WTC11 (cell line): ENCODE results near the gene CDK17. TPM values are rescaled to one million over a fixed set of nuclear protein-coding genes. Genes with fewer than 3 reads are reported as not detected.

Source experiments
- ATAC-seq: fragments of 200-7000 bp; cut with Tn5 transposase; 2 replicates; pipeline ENCODE4 v1.10.0; 2021; ENCODE audit warnings: mild to moderate bottlenecking, moderate library complexity
- CTCF ChIA-PET: fragments of 300-600 bp; sonication (Branson Sonifier 250); formaldehyde crosslinking; loops from one replicate; lab custom pipeline; 2021; ENCODE audit warnings: antibody characterized with exemption; lab: Charles Lee
- POLR2A ChIA-PET: fragments of 350-600 bp; sonication (Branson Sonifier 250); formaldehyde crosslinking; loops from one replicate; lab custom pipeline; 2021; ENCODE audit warnings: antibody characterized with exemption; lab: Charles Lee
- DNase-seq: peaks from one replicate; pipeline ENCODE4 v3.0.0; 2021; ENCODE audit warnings: low spot score
- H3K27ac Mint-ChIP-seq: 2 replicates; pipeline ENCODE4 v1.8.0; 2021; ENCODE audit warnings: mixed read lengths
- H3K27me3 Mint-ChIP-seq: 2 replicates; pipeline ENCODE4 v1.8.0; 2021; ENCODE audit warnings: low read depth, mild to moderate bottlenecking, moderate library complexity, mixed read lengths
- H3K36me3 Mint-ChIP-seq: 2 replicates; pipeline ENCODE4 v1.8.0; 2021; ENCODE audit warnings: mixed read lengths
- H3K4me1 Mint-ChIP-seq: 2 replicates; pipeline ENCODE4 v1.8.0; 2022; ENCODE audit warnings: mixed read lengths
- H3K4me3 Mint-ChIP-seq: 2 replicates; pipeline ENCODE4 v1.8.0; 2021; ENCODE audit warnings: mild to moderate bottlenecking, moderate library complexity, mixed read lengths
- H3K9me3 Mint-ChIP-seq: 2 replicates; pipeline ENCODE4 v1.8.0; 2021; ENCODE audit warnings: mixed read lengths
- CDX4 ChIP-seq: fragments of 250-450 bp; sonication (Bioruptor Pico); IDR thresholded peaks from 2 replicates; pipeline ENCODE4 v1.9.0; 2021; ENCODE audit warnings: moderate library complexity, mild to moderate bottlenecking, inconsistent platforms, borderline replicate concordance
- CREM ChIP-seq: sonication (generic); formaldehyde crosslinking; IDR thresholded peaks from 2 replicates; pipeline ENCODE4 v1.8.1; 2022; ENCODE audit warnings: mild to moderate bottlenecking, missing genetic modification reagents, moderate library complexity
- E2F5 ChIP-seq: sonication (generic); formaldehyde crosslinking; IDR thresholded peaks from 2 replicates; pipeline ENCODE4 v1.8.1; 2022; ENCODE audit warnings: mild to moderate bottlenecking, moderate library complexity, missing genetic modification reagents
- EMX1 ChIP-seq: fragments of 250-450 bp; sonication (Bioruptor Pico); IDR thresholded peaks from 2 replicates; pipeline ENCODE4 v1.8.0; 2021; ENCODE audit warnings: mild to moderate bottlenecking
- FOXJ3 ChIP-seq: sonication (generic); formaldehyde crosslinking; IDR thresholded peaks from 2 replicates; pipeline ENCODE4 v1.9.0; 2021; ENCODE audit warnings: missing genetic modification reagents, mild to moderate bottlenecking, borderline replicate concordance
- FOXK1 ChIP-seq: sonication (generic); formaldehyde crosslinking; IDR thresholded peaks from 2 replicates; pipeline ENCODE4 v1.8.0; 2022; ENCODE audit warnings: mild to moderate bottlenecking, moderate library complexity, missing genetic modification reagents
- FOXP1 ChIP-seq: sonication (generic); formaldehyde crosslinking; IDR thresholded peaks from 2 replicates; pipeline ENCODE4 v1.8.0; 2022; ENCODE audit warnings: missing genetic modification reagents, mild to moderate bottlenecking, moderate library complexity, borderline replicate concordance
- FOXP4 ChIP-seq: sonication (generic); formaldehyde crosslinking; IDR thresholded peaks from 2 replicates; pipeline ENCODE4 v1.8.0; 2022; ENCODE audit warnings: mild to moderate bottlenecking, missing genetic modification reagents
- GRHL2 ChIP-seq: fragments of 250-450 bp; sonication (Bioruptor Pico); IDR thresholded peaks from 2 replicates; pipeline ENCODE4 v1.8.0; 2022; ENCODE audit warnings: mild to moderate bottlenecking, moderate library complexity; ENCODE audit not compliant: insufficient replicate concordance, severe bottlenecking
- IRF2 ChIP-seq: sonication (generic); formaldehyde crosslinking; IDR thresholded peaks from 2 replicates; pipeline ENCODE4 v1.8.0; 2022; ENCODE audit warnings: low read depth, missing genetic modification reagents, borderline replicate concordance
- MLX ChIP-seq: sonication (generic); formaldehyde crosslinking; IDR thresholded peaks from 2 replicates; pipeline ENCODE4 v1.8.1; 2023; ENCODE audit warnings: mild to moderate bottlenecking, missing genetic modification reagents, moderate library complexity
- MXD4 ChIP-seq: fragments of 250-450 bp; sonication (Bioruptor Pico); IDR thresholded peaks from 2 replicates; pipeline ENCODE4 v1.8.0; 2021; ENCODE audit warnings: mild to moderate bottlenecking, moderate library complexity, borderline replicate concordance
- NFYB ChIP-seq: sonication (generic); formaldehyde crosslinking; conservative IDR thresholded peaks from 2 replicates; pipeline ENCODE4 v1.8.0; 2022; ENCODE audit warnings: low read depth, missing genetic modification reagents
- NR2C2 ChIP-seq: sonication (generic); formaldehyde crosslinking; IDR thresholded peaks from 2 replicates; pipeline ENCODE4 v1.8.0; 2022; ENCODE audit warnings: mild to moderate bottlenecking, missing genetic modification reagents
- PRRX2 ChIP-seq: fragments of 250-450 bp; sonication (Bioruptor Pico); IDR thresholded peaks from 2 replicates; pipeline ENCODE4 v1.8.0; 2021; ENCODE audit warnings: mild to moderate bottlenecking
- RELA ChIP-seq: sonication (generic); formaldehyde crosslinking; IDR thresholded peaks from 2 replicates; pipeline ENCODE4 v1.8.1; 2022; ENCODE audit warnings: missing genetic modification reagents, mild to moderate bottlenecking, borderline replicate concordance
- SOX15 ChIP-seq: fragments of 250-450 bp; sonication (Bioruptor Pico); IDR thresholded peaks from 2 replicates; pipeline ENCODE4 v1.9.0; 2021; ENCODE audit warnings: mild to moderate bottlenecking
- TCF7 ChIP-seq: sonication (generic); formaldehyde crosslinking; IDR thresholded peaks from 2 replicates; pipeline ENCODE4 v1.8.0; 2022; ENCODE audit warnings: mild to moderate bottlenecking, low read depth, missing genetic modification reagents, moderate library complexity
- TP53 ChIP-seq: sonication (generic); formaldehyde crosslinking; IDR thresholded peaks from 2 replicates; pipeline ENCODE4 v1.8.1; 2023; ENCODE audit warnings: mild to moderate bottlenecking, missing genetic modification reagents
- USF2 ChIP-seq: sonication (generic); formaldehyde crosslinking; IDR thresholded peaks from 2 replicates; pipeline ENCODE4 v1.8.1; 2023; ENCODE audit warnings: mild to moderate bottlenecking, missing genetic modification reagents, moderate library complexity
- ZNF121 ChIP-seq: sonication (generic); formaldehyde crosslinking; IDR thresholded peaks from 2 replicates; pipeline ENCODE4 v1.8.0; 2023; ENCODE audit warnings: missing genetic modification reagents
- ZNF219 ChIP-seq: sonication (generic); formaldehyde crosslinking; IDR thresholded peaks from 2 replicates; pipeline ENCODE4 v1.8.0; 2023; ENCODE audit warnings: missing genetic modification reagents, mild to moderate bottlenecking, borderline replicate concordance
- ZNF512 ChIP-seq: sonication (generic); formaldehyde crosslinking; IDR thresholded peaks from 2 replicates; pipeline ENCODE4 v1.8.1; 2022; ENCODE audit warnings: missing genetic modification reagents, borderline replicate concordance
- total RNA-seq: library from RNA; stranded (reverse); gene quantifications from 3 replicates; pipeline ENCODE4 v1.2.3, GENCODE V29; 2021

CDK17 gene
- total RNA-seq, 1 experiment from 2014 or later, result 20.0 TPM

- Mint-ChIP-seq H3K4me1 (peaks cover 7% of the 10 kb centered on the region; the same call in 1 of the 2 replicates), H3K36me3 (peaks cover 15% of the 10 kb centered on the region), H3K27ac (no peak overlapping the region), H3K4me3 (no peak overlapping the region), H3K27me3 (no peaks in the 10 kb centered on the region), H3K9me3 (no peaks in the 10 kb centered on the region)
- POLR2A ChIA-PET, result no interaction called here
- CTCF ChIA-PET, result no interaction called here
- no peak for TF ChIP-seq PRRX2 (CRISPR knock-in tag)
- no peak for TF ChIP-seq ZNF512 (CRISPR knock-in tag)
- TF ChIP-seq TCF7 (CRISPR knock-in tag), result no peak
- no peak for TF ChIP-seq FOXP1 (CRISPR knock-in tag)
- TF ChIP-seq FOXK1, result no peak
- no peak for TF ChIP-seq FOXP4
- no peak for TF ChIP-seq GRHL2
- no peak for TF ChIP-seq NFYB
- no peak for TF ChIP-seq TP53
- no peak for ATAC-seq
- DNase-seq, result no peak
These were observed 155.4 kb downstream of the CDK17 start for GRCh38 chr12:96244826-96245225.

GRCh38 chr12:96242597-96242996, 157.6 kb downstream of the CDK17 start:
- CTCF ChIA-PET, result interaction anchor here (0.9 to 1.2 kb wide), 3 partner anchors 9 to 158 kb away, joined by 3 to 4 read pairs (median 3); partner anchors contain the start of gene CDK17
- peaks cover 7% of the 10 kb centered on the region; the same call in 1 of the 2 replicates for H3K4me1 Mint-ChIP-seq
- no peaks in the 10 kb centered on the region for H3K27me3 Mint-ChIP-seq
- DNase-seq (no peak), ATAC-seq (no peak)
- H3K27ac Mint-ChIP-seq, result no peak overlapping the region
- H3K36me3 Mint-ChIP-seq, result peaks cover 13% of the 10 kb centered on the region
- no peak for TF ChIP-seq EMX1 (CRISPR knock-in tag)
- no peak for TF ChIP-seq NFYB
- no peak for TF ChIP-seq ZNF121 (CRISPR knock-in tag)
- TF ChIP-seq FOXJ3, result no peak
- no peak for TF ChIP-seq TP53
- no peak for TF ChIP-seq MLX
- TF ChIP-seq USF2, result no peak
- TF ChIP-seq NR2C2 (CRISPR knock-in tag), result no peak
- TF ChIP-seq IRF2 (CRISPR knock-in tag), result no peak
- TF ChIP-seq RELA (CRISPR knock-in tag), result no peak
- TF ChIP-seq CREM (CRISPR knock-in tag), result no peak
- no peak for TF ChIP-seq E2F5
- no peak for TF ChIP-seq ZNF219 (CRISPR knock-in tag)
- no peak for TF ChIP-seq MXD4 (CRISPR knock-in tag)
- no peak for TF ChIP-seq CDX4 (CRISPR knock-in tag)
- TF ChIP-seq SOX15 (CRISPR knock-in tag), result no peak
- no peak overlapping the region for H3K4me3 Mint-ChIP-seq
- H3K9me3 Mint-ChIP-seq, result no peaks in the 10 kb centered on the region
- POLR2A ChIA-PET, result no interaction called here
